ENCODE results near the gene GALM. TPM values are rescaled to one million over a fixed set of nuclear protein-coding genes. Genes with fewer than 3 reads are reported as not detected.

Gene GALM
- total RNA-seq, 1 donor from 2014 or later: 4.1 TPM

- DNase-seq (ENCODE audit: extremely low read depth, low read depth, low spot score): no peak
Measured at GRCh38 chr2:38649176-38649728, 16.7 kb upstream of the GALM start.

GRCh38 chr2:38650012-38650411, 15.9 kb upstream of the GALM start:
- DNase-seq (ENCODE audit: extremely low read depth, low read depth, low spot score): no peak

DNA sequence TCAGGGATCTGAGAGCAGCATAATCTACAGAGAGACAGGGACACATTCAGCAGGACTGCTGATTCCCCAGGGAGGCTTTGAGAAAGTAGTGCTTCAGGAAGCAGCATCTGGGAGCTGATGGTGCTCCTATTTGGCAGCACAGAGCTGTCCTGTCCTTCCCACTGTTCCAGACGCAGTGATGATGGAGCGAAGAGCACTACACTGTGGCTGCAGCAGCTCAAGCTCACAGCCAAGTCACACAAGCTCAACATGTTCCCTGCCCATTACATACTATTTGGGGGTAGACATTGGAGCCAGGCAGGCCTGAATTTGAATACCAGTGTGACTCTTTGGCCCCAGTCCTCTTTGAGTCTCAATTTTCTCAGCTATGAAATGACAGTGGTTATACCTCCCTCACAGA, 15.2 kb upstream of the GALM start:
- DNase-seq (ENCODE audit: extremely low read depth, low read depth, low spot score): no peak

- no peak for DNase-seq (ENCODE audit: extremely low read depth, low read depth, low spot score)
Measured at GRCh38 chr2:38652431-38653273, 13.3 kb upstream of the GALM start.

GRCh38 chr2:38653380-38653714, 12.6 kb upstream of the GALM start:
- DNase-seq (ENCODE audit: extremely low read depth, low read depth, low spot score): no peak

DNA sequence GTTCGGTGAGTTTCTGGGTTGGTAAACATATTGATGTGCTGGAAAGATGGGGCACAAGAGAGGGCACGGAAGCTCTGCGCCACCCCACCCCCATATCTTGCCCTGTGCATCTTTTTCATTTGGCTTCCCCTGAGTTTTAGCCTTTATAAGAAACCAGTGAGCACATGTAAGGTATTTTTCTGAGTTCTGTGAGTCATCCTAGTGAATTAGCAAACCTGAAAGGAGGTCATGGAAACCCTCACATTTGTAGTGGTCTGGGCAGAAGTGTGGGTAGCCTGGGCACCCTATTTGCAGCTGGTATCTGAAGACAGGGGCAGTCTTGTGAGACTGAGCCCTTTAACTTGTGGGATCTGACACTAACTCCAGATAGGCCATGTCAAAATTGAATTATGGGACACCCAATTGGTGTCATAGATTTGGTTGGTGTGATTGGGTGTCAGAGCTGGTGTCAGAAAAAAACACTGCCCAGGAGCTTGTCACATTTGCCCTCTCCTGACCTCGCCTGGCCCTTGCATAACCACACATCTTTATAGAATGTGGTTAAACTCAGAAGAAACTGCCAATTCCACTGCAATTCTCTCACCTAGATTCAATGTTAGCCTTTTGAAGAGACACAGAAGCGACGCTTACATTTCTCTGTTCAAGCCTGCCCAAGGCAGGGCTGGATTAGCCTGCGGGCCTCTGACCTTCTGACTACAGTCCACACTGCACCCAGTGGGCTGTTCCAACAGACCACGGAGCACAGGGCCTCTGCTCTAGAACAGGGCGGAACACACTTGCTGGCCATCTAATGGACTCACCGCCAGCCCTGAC, 12.0 kb upstream of the GALM start:
- no peak for DNase-seq (ENCODE audit: extremely low read depth, low read depth, low spot score)

GRCh38 chr2:38654528-38655381, 11.2 kb upstream of the GALM start:
- DNase-seq (ENCODE audit: extremely low read depth, low read depth, low spot score): no peak

GRCh38 chr2:38655441-38655840, 10.5 kb upstream of the GALM start:
- DNase-seq (ENCODE audit: extremely low read depth, low read depth, low spot score): no peak

- DNase-seq (ENCODE audit: extremely low read depth, low read depth, low spot score): no peak
Measured at GRCh38 chr2:38656866-38657480, 8.9 kb upstream of the GALM start.

- DNase-seq (ENCODE audit: extremely low read depth, low read depth, low spot score): no peak
Measured at GRCh38 chr2:38658613-38659012, 7.3 kb upstream of the GALM start.

DNA sequence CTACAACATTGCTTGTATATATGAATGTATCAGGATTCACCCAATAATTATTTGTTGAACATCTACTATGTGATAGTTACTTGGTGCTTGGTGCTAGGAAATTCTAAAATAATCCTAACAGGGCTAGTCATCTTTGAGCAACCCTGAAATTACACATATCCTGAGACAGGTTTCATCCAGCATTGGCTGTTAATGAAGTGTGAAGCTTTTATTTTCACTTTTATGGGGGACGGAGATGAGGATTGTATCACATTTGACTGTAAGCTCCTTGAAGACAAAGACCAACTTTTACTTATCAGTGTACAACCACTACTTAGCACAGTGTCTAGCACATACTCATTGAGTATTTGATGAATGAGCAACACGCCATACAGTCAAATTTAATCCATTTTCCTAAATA, 6.8 kb upstream of the GALM start:
- DNase-seq (ENCODE audit: extremely low read depth, low read depth, low spot score): no peak

DNA sequence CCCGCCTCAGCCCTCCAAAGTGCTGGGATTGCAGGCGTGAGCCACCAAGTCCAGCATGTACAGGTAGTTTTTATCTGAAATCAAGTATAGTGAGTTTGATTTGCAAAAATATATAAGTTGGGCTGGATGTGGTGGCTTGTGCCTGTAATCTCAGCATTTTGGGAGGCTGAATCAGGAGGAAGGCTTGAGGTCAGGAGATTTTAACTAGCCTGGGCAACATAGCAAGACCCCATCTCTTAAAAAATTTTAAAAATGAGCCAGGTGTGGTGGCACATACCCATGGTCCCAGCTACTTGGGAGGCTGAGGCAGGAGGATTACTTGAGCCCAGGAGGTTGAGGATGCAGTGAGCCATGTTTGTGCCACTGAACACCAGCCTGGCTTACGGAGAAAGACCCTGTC, 5.6 kb upstream of the GALM start:
- no peak for DNase-seq (ENCODE audit: extremely low read depth, low read depth, low spot score)

GRCh38 chr2:38661306-38661705, 4.6 kb upstream of the GALM start:
- no peak for DNase-seq (ENCODE audit: extremely low read depth, low read depth, low spot score)

DNA sequence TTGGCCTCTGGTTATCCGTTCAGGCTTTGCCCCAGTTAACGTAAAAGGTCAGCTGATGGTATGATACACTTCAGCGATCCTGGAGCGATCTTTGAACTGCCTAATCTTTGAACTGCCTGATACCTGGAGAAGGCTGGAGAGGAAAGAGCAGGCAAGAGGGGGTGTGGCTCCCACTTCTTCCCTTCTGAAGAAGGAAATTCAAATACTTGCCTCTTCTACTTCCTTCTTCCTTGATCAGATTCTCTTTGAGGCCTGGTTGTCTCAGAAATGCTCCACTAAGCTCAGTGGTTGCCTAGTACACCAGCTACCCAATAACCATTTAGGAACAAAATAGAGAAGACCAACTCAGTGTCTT, 619 bp downstream of the GALM start:
- DNase-seq (ENCODE audit: extremely low read depth, low read depth, low spot score): no peak

GRCh38 chr2:38668092-38668491, 2.2 kb downstream of the GALM start:
- DNase-seq (ENCODE audit: extremely low read depth, low read depth, low spot score): no peak

DNA sequence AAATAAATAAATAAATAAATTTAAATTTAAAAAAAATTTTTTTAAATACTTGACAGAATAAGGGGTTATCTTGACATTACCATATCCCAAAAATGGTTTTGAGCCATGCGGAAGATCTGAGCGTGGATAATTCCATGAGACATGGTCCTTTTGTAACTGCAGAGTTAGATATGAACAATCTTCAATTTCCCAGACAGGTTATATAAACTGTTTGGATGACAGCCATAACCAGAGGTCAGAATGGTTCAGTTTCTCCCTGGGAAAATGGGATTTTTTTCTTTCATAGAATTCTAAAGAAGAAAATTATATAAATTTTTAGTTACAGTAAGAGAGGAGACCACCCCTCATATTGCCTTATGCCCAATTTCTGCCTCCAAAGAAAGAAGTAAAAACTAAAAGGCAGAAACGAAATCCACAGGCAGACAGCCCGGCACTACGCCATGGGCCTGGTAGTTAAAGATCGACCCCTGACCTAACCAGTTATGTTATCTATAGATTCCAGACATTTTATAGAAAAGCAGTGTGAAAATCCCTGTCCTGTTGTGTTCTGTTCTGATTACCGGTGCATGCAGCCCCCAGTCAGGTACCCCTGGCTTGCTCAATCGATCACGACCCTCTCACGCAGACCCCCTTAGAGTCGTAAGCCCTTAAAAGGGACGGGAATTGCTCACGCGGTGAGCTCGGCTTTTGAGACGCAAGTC, 3.0 kb downstream of the GALM start:
- no peak for DNase-seq (ENCODE audit: extremely low read depth, low read depth, low spot score)

DNA sequence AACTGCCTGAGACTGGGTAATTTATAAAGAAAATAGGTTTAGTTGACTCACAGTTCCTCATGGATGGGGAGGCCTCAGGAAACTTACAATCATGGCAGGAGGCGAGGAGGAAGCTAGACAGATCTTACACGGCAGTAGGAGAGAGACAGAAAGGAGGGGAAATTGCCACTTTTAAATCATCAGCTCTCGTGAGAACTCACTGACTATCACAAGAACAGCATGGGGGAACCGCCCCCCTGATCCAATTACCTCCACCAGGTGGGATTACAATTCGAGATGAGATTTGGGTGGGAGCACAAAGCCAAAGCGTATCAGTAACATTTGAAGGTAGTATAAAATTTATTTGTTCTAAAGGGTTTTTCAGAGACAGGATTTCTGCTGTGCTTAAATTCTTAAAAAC, 5.4 kb downstream of the GALM start:
- no peak for DNase-seq (ENCODE audit: extremely low read depth, low read depth, low spot score)

DNA sequence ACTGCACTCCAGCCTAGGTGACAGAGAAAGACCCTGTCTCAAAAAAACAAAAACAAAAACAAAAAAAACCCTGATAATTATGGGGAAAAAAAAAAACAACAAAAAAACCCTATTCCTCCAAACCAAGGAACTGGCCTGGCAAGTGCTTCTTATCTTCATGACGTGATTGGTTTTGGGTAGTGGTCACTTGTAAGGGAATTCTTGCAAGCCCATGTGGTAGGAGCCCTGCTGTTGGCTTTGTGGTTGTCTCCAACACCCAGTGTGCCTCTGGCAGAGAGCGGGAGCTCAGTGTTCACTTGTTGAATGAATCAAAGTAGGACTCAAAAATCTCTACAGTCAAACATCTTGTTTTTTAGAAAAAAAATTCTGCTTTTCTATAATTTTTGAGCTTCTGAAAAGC, 6.0 kb downstream of the GALM start:
- no peak for DNase-seq (ENCODE audit: extremely low read depth, low read depth, low spot score)

GRCh38 chr2:38672445-38673391, 6.8 kb downstream of the GALM start:
- DNase-seq (ENCODE audit: extremely low read depth, low read depth, low spot score): no peak

Measured in glomerular endothelial cell (primary cell).